AG08395 (cell line): ENCODE measurements around the gene PTPRD.
"Not testable (repeated sequence)": the region's sequence is repeated elsewhere in the genome, so short reads cannot be mapped to it uniquely, and the experiment has no call there.

ENCODE experiments used
- DNase-seq: peaks from one replicate; pipeline ENCODE4 v3.0.0; 2012; ENCODE audit warnings: mixed read lengths, low spot score

PTPRD gene

GRCh38 chr9:8719833-8720486 lies 1892.8 kb downstream of the PTPRD start:
- DNase-seq, result no peak

- no peak for DNase-seq
These were observed 1894.6 kb downstream of the PTPRD start for GRCh38 chr9:8718121-8718725.

GRCh38 chr9:8717146-8717545 lies 1895.7 kb downstream of the PTPRD start:
- DNase-seq, result no peak

GRCh38 chr9:8715788-8716187 lies 1897.0 kb downstream of the PTPRD start:
- DNase-seq, result no peak

- DNase-seq, result no peak
These were observed 1899.0 kb downstream of the PTPRD start for GRCh38 chr9:8713811-8714165.

- no peak for DNase-seq
These were observed 1899.5 kb downstream of the PTPRD start for GRCh38 chr9:8713149-8713810.

- DNase-seq, result no peak
These were observed 1903.1 kb downstream of the PTPRD start for GRCh38 chr9:8709731-8710130.

GRCh38 chr9:8708728-8709127 lies 1904.1 kb downstream of the PTPRD start:
- no peak for DNase-seq

- DNase-seq, result no peak
These were observed 1905.8 kb downstream of the PTPRD start for GRCh38 chr9:8706998-8707397.

- no peak for DNase-seq
These were observed 1906.3 kb downstream of the PTPRD start for GRCh38 chr9:8706531-8706930.

- no peak for DNase-seq
These were observed 1906.9 kb downstream of the PTPRD start for GRCh38 chr9:8705861-8706260.

GRCh38 chr9:8703904-8704303 lies 1908.9 kb downstream of the PTPRD start:
- no peak for DNase-seq

GRCh38 chr9:8701904-8702303 lies 1910.9 kb downstream of the PTPRD start:
- no peak for DNase-seq

GRCh38 chr9:8697565-8697964 lies 1915.2 kb downstream of the PTPRD start:
- not testable (repeated sequence) for DNase-seq

- no peak for DNase-seq
These were observed 1916.3 kb downstream of the PTPRD start for GRCh38 chr9:8696516-8696915.

- no peak for DNase-seq
These were observed 1917.7 kb downstream of the PTPRD start for GRCh38 chr9:8694983-8695588.

GRCh38 chr9:8693464-8693863 lies 1919.3 kb downstream of the PTPRD start:
- no peak for DNase-seq

- DNase-seq, result no peak
These were observed 1926.3 kb downstream of the PTPRD start for GRCh38 chr9:8686516-8686915.

- DNase-seq, result no peak
These were observed 1927.0 kb downstream of the PTPRD start for GRCh38 chr9:8685825-8686224.

- no peak for DNase-seq
These were observed 1927.7 kb downstream of the PTPRD start for GRCh38 chr9:8684978-8685708.

GRCh38 chr9:8683496-8683895 lies 1929.3 kb downstream of the PTPRD start:
- no peak for DNase-seq

GRCh38 chr9:8680658-8681057 lies 1932.1 kb downstream of the PTPRD start:
- no peak for DNase-seq

- no peak for DNase-seq
These were observed 1932.6 kb downstream of the PTPRD start for GRCh38 chr9:8680157-8680556.
